GM18909 (cell line): ENCODE measurements around the gene KAZN.

Experiments
- ATAC-seq: cut with Tn5 transposase; IDR thresholded peaks from one replicate; pipeline ENCODE4 v1.9.1; 2021; ENCODE audit warnings: mild to moderate bottlenecking; ENCODE audit not compliant: unreplicated experiment, poor library complexity

Gene KAZN

GRCh38 chr1:14698314-14698713, 99.8 kb downstream of the KAZN start:
- ATAC-seq = no peak

- no peak for ATAC-seq
Observed at GRCh38 chr1:14699620-14700019, 101.1 kb downstream of the KAZN start.

- no peak for ATAC-seq
Observed at GRCh38 chr1:14704846-14705245, 106.4 kb downstream of the KAZN start.

- ATAC-seq = no peak
Observed at GRCh38 chr1:14705824-14706223, 107.3 kb downstream of the KAZN start.

GRCh38 chr1:14706631-14707030, 108.1 kb downstream of the KAZN start:
- no peak for ATAC-seq

- ATAC-seq = no peak
Observed at GRCh38 chr1:14707531-14708445, 109.3 kb downstream of the KAZN start.

- ATAC-seq = no peak
Observed at GRCh38 chr1:14710331-14710730, 111.8 kb downstream of the KAZN start.

- no peak for ATAC-seq
Observed at GRCh38 chr1:14712136-14712535, 113.7 kb downstream of the KAZN start.

GRCh38 chr1:14713077-14713476, 114.6 kb downstream of the KAZN start:
- ATAC-seq = no peak

GRCh38 chr1:14715266-14715665, 116.8 kb downstream of the KAZN start:
- ATAC-seq = no peak

- no peak for ATAC-seq
Observed at GRCh38 chr1:14715802-14716201, 117.3 kb downstream of the KAZN start.

- no peak for ATAC-seq
Observed at GRCh38 chr1:14716474-14716873, 118.0 kb downstream of the KAZN start.

GRCh38 chr1:14718476-14718875, 120.0 kb downstream of the KAZN start:
- no peak for ATAC-seq

- no peak for ATAC-seq
Observed at GRCh38 chr1:14723401-14723800, 124.9 kb downstream of the KAZN start.

- ATAC-seq = no peak
Observed at GRCh38 chr1:14724246-14724645, 125.8 kb downstream of the KAZN start.

GRCh38 chr1:14724678-14725077, 126.2 kb downstream of the KAZN start:
- ATAC-seq = no peak

- ATAC-seq = no peak
Observed at GRCh38 chr1:14725238-14725637, 126.8 kb downstream of the KAZN start.

- no peak for ATAC-seq
Observed at GRCh38 chr1:14725695-14726094, 127.2 kb downstream of the KAZN start.

GRCh38 chr1:14726606-14727005, 128.1 kb downstream of the KAZN start:
- ATAC-seq = no peak

- ATAC-seq = no peak
Observed at GRCh38 chr1:14728516-14728915, 130.0 kb downstream of the KAZN start.

GRCh38 chr1:14732728-14733047, 134.2 kb downstream of the KAZN start:
- ATAC-seq = no peak

- no peak for ATAC-seq
Observed at GRCh38 chr1:14733048-14733778, 134.7 kb downstream of the KAZN start.
